HG03575 (cell line): ENCODE results near the gene RMDN2.
"Not testable (repeated sequence)": the region's sequence is repeated elsewhere in the genome, so short reads cannot be mapped to it uniquely, and the experiment has no call there.

ENCODE experiments used
- ATAC-seq: cut with Tn5 transposase; IDR thresholded peaks from one replicate; pipeline ENCODE4 v1.9.1; 2021; ENCODE audit not compliant: unreplicated experiment, insufficient number of reproducible peaks, low FRiP score; ENCODE audit errors: extremely low read depth

Gene RMDN2

GRCh38 chr2:37923308-37924055 is 1.6 kb upstream of the RMDN2 start:
- no peak for ATAC-seq

DNA sequence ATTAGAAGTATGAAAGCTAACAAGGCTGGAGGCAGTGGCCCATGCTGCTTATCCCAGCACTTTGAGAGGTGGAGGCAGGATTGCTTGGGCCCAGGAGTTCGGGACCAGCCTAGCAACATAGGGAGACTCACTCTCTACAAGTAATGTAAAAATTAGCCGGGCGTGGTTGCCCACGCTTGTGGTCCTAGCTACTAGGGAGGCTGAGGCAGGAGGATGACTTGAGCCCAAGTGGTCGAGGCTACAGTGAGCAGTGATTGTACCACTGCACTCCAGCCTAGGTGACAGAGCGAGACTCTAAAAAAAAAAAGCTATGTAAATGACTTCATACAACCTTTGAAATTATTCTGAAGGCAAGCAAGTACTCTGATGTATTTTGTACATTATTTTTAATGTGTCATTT is 1.5 kb downstream of the RMDN2 start:
- ATAC-seq = no peak

- no peak for ATAC-seq
Measured at GRCh38 chr2:37928377-37928776, 3.3 kb downstream of the RMDN2 start.

GRCh38 chr2:37930392-37930791 is 5.3 kb downstream of the RMDN2 start:
- ATAC-seq = not testable (repeated sequence)

DNA sequence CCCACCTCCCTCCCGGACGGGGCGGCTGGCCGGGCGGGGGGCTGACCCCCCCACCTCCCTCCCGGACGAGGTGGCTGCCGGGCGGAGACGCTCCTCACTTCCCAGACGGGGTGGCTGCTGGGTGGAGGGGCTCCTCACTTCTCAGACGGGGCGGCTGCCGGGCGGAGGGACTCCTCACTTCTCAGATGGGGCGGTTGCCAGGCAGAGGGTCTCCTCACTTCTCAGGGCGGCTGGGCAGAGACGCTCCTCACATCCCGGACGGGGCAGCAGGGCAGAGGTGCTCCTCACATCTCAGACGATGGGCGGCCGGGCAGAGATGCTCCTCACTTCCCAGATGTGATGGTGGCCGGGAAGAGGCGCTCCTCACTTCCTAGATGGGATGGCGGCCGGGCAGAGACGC is 7.8 kb downstream of the RMDN2 start:
- not testable (repeated sequence) for ATAC-seq

DNA sequence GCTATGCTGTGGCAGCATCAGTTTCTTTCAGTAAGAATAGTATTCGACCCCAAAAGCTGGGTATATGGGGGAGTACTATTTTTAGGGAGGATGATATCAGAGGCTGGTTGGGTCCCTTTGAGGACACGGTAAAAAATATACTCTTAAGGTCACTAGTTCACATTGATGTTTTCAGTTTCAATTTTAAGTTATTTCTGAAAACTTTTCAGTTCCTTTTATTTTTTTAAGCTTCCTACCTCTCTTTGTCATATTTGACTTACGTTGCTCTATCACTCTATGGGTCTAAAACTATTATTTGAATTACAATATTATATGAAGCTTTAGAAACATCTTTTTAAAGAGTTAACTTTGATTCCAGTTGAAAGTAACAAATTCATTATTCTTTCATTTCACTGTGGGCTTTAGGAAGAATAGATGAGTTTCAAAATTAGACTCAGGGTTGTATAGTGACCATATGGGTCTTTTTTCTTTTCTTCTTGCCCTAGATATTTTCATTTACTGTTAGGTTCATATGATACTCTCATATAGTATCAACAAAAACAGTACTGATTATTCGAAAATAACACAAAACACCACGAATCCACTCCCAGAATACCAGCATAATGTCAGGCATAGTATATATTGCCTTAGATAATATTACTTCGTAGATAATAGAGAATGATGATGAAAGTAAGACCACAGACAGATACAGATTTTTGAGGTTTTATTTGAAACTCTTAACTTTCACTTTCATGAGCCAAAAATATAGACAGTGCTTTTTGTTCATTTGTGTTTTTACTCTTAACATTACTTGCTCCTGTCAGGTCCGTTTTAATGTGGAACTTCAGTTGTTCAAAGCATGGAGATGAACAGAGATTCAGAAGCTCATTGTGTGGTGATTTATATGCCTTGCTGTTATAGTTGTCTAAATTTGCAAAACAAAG is 9.8 kb downstream of the RMDN2 start:
- ATAC-seq = peak; percentile 83

DNA sequence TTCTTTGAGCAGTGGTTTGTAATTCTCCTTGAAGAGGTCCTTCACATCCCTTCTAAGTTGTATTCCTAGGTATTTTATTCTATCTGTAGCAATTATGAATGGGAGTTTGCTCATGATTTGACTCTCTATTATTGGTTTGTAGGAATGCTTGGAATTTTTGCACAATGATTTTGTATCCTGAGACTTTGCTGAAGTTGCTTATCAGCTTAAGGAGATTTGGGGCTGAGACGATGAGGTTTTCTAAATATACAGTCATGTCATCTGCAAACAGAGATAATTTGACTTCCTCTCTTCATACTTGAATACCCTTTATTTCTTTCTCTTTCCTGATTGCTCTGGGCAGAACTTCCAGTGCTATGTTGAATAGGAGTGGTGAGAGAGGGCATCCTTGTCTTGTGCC is 12.5 kb downstream of the RMDN2 start:
- not testable (repeated sequence) for ATAC-seq

DNA sequence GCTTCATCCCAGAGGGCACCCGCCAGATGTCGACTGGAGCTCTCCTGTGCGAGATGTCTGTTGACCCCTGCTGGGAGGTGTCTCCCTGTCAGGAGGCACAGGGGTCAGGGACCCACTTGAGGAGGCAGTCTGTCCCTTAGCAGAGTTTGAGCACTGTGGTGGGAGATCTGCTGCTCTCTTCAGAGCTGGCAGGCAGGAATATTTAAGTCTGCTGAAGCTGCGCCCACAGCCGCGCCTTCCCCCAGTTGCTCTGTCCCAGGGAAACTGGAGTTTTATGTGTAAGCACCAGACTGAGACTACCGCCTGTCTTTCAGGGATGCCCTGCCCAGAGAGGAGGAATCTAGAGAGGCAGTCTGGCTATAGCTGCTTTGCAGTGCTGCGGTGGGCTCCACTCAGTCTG is 16.2 kb downstream of the RMDN2 start:
- ATAC-seq = not testable (repeated sequence)

- no peak for ATAC-seq
Measured at GRCh38 chr2:37944268-37944667, 19.2 kb downstream of the RMDN2 start.

DNA sequence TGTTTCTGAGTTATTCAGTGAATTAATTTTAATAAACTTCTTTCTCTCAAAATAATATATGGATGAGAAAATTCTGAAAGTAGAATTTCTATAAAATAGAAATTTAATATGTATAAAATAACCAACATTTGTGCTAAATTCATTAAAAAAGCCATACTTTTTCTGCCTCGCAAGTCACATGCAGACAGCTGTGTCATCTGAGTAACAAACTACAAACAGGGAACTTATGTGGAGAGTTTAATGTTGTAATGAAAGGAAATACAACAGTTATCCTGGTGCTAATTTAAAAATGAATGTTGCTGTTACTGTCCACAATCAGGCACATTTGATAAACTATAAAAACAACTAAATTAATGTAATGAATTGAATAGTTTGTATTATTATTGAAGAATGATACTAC is 22.2 kb downstream of the RMDN2 start:
- no peak for ATAC-seq

- ATAC-seq = not testable (repeated sequence)
Measured at GRCh38 chr2:37962018-37962739, 37.1 kb downstream of the RMDN2 start.

DNA sequence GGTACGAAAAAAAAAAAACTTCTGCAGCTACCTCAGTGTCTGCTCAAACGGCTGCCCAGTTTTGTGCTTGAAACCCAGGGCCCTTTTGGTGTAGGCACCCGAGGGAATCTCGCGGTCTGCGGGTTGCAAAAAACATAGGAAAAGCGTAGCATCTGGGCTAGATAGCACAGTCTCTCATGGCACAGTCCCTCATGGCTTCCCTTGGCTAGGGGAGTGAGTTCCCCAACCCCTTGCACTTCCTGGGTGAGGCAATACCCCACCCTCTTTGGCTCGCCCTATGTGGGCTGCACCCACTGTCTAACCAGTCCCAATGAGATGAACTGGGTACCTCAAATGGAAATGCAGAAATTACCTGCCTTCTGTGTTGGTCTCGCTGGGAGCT is 37.6 kb downstream of the RMDN2 start:
- ATAC-seq = not testable (repeated sequence)

DNA sequence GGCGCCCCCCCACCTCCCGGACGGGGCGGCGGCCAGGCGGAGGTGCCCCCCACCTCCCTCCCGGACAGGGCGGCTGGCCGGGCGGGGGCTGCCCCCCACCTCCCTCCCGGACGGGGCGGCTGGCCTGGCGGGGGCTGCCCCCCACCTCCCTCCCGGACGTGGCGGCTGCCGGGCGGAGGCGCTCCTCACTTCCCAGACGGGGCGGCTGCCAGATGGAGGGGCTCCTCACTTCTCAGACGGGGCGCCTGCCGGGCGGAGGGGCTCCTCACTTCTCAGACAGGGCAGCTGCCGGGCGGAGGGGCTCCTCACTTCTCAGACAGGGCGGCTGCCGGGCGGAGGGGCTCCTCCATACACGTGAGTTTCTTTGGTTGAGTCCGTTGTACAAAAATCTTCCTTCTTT is 38.8 kb downstream of the RMDN2 start:
- not testable (repeated sequence) for ATAC-seq

- ATAC-seq = no peak
Measured at GRCh38 chr2:37966326-37966725, 41.2 kb downstream of the RMDN2 start.

DNA sequence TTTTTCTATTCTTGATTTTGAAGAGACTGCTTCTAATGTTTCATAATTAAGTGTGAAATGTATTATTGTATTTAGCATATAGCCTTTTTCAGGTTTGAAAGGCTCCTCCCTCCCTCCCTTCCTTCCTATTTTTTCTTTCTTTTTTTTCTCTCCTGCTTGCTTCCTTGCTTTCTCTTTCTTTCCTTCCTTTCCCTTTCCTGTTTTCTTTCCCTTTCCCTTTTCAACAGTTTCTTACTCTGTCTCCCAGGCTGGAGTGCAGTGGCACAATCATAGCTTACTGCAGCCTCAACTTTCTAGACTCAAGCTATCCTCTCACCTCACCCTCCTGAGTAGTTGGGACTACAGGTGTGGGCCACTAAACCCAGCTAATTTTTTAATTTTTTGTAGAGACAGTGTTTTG is 44.6 kb downstream of the RMDN2 start:
- ATAC-seq = no peak

- ATAC-seq = no peak
Measured at GRCh38 chr2:37971971-37972370, 46.9 kb downstream of the RMDN2 start.

DNA sequence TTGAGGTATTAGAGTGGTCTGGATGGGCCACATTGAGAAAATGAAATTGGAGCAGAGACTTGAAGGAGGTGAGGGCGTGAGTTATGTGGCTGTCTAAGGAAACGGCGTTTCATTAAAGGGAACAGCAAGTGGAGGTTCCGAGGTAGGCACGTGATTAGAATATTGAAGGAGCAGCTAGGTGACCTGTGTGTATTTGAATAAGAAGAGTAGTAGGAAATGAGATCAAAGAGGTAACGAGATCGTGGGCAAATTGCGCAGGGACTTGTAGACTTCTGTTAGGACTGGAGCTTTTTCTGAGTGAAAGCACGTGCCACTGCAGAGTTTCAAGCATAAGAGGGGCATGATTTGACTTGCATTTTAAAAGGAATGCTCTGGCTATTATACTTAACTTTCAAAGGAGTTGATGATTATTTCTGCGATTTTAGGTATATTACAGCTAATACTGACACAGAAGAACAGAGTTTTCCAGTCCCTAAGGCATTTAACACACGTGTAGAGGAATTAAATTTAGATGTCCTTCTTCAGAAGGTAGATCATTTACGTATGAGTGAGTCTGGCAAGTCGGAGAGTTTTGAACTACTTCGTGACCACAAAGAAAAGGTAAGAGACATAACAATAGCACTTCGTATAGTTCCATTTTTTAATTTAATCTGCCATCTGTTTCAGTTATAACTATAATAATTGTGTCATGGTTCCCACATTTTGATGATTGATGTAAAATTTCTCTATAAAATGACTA is 48.7 kb downstream of the RMDN2 start:
- ATAC-seq = no peak

- ATAC-seq = no peak
Measured at GRCh38 chr2:37975808-37976207, 50.7 kb downstream of the RMDN2 start.

DNA sequence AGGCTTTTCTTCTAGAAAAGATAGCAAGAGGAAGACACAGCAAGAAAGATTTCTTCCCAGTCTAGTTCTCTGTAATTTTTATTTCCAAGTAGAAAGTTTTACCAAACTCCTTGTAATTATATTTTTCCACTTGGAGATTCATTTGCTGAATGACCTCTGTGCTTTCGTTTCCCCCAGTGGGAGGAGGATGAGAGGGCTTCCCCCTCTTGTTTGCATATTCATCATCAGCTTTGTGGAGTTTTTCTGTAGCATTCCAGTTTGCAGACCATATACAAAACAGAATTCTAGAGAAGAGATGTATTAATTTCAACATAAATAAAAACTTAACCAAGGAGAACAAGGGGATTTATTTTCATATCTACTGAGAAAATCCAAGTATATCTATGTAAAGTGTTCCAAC is 51.3 kb downstream of the RMDN2 start:
- no peak for ATAC-seq
